Esophagus muscularis mucosa (tissue), 4 donors: ENCODE measurements around the gene CYP2S1. TPM values are rescaled to one million over a fixed set of nuclear protein-coding genes. Genes with fewer than 3 reads are reported as not detected.
A peak's percentile ranks its signal among the peaks of the same experiment; 100 is the strongest.

Experiments
- DNase-seq: peaks from one replicate; pipeline ENCODE4 v3.0.0-alpha.2; 2017; ENCODE audit errors: extremely low spot score
- H3K27ac ChIP-seq, 4 donors: fragments of 200-600 bp; sonication (generic); replicated peaks in 1 of 4; 1 replicate in 3 of 4; 2 replicates in 1 of 4; pipeline ENCODE4 v1.5.1; 2016 to 2019; ENCODE audit warnings: mild to moderate bottlenecking in 1 of 4
- H3K27me3 ChIP-seq, 4 donors: fragments of 200-600 bp; sonication (generic); one replicate each; pipeline versions ENCODE4 v1.5.1 to v1.6.0; 2016 to 2019
- H3K36me3 ChIP-seq, 4 donors: fragments of 200-600 bp; sonication (generic); one replicate each; pipeline ENCODE4 v1.5.1; 2016 to 2019
- H3K4me1 ChIP-seq, 4 donors: fragments of 200-600 bp; sonication (generic); one replicate each; pipeline ENCODE4 v1.5.1; 2016 to 2019
- H3K4me3 ChIP-seq, 4 donors: fragments of 200-600 bp; sonication (generic); 1 replicate in 2 of 4; 2 replicates in 2 of 4; pipeline ENCODE4 v1.5.1; 2016 to 2019; ENCODE audit warnings: mild to moderate bottlenecking in 4 of 4, moderate library complexity in 1 of 4
- H3K9me3 ChIP-seq, 4 donors: fragments of 200-600 bp; sonication (generic); 1 replicate in 3 of 4; 2 replicates in 1 of 4; pipeline ENCODE4 v1.5.1; 2016 to 2019
- EP300 ChIP-seq: sonication (generic); formaldehyde crosslinking; IDR thresholded peaks from one replicate; pipeline ENCODE4 v1.6.1; 2017; ENCODE audit warnings: antibody characterized with exemption
- POLR2A ChIP-seq: fragments of 450-650 bp; IDR thresholded peaks from one replicate; pipeline ENCODE4 v1.6.1; 2017; ENCODE audit warnings: antibody characterized with exemption, moderate library complexity, mild to moderate bottlenecking, low read depth
- POLR2AphosphoS5 ChIP-seq, 2 donors: sonication (generic); formaldehyde crosslinking; IDR thresholded peaks; one replicate each; pipeline ENCODE4 v1.6.1; 2017; ENCODE audit warnings: antibody characterized with exemption in 2 of 2
- WGBS: methylation state at CpG from one replicate; pipeline ENCODE4 v1.1.5; 2018; 5-methylcytosine and 5-hydroxymethylcytosine counted together
- intact Hi-C: fragments of 100-400 bp; cut with DNase I; formaldehyde crosslinking; loops from one replicate; pipeline ENCODE4 v1.15.1; 2023
- total RNA-seq, 4 donors: library from RNA; depleted of rRNA; stranded (reverse); fragments of >200 nt; gene quantifications; one replicate each; pipeline versions ENCODE4 v1.1.0 to v1.2.1, GENCODE V29; 2016
- TF ChIP-seq, protein P1 (sequence below), 3 experiments: fragments of 200-600 bp in 2 of 3; fragments of 450-650 bp in 1 of 3; sonication (generic) in 2 of 3; IDR thresholded peaks; one replicate each; pipeline ENCODE4 v1.5.1; 2017 to 2019; ENCODE audit warnings: antibody characterized with exemption in 3 of 3, mild to moderate bottlenecking in 2 of 3, moderate library complexity in 1 of 3

The CYP2S1 gene
- total RNA-seq, 4 donors from 2014 or later: 1.7 to 3.0 (median 2.3) TPM

DNA sequence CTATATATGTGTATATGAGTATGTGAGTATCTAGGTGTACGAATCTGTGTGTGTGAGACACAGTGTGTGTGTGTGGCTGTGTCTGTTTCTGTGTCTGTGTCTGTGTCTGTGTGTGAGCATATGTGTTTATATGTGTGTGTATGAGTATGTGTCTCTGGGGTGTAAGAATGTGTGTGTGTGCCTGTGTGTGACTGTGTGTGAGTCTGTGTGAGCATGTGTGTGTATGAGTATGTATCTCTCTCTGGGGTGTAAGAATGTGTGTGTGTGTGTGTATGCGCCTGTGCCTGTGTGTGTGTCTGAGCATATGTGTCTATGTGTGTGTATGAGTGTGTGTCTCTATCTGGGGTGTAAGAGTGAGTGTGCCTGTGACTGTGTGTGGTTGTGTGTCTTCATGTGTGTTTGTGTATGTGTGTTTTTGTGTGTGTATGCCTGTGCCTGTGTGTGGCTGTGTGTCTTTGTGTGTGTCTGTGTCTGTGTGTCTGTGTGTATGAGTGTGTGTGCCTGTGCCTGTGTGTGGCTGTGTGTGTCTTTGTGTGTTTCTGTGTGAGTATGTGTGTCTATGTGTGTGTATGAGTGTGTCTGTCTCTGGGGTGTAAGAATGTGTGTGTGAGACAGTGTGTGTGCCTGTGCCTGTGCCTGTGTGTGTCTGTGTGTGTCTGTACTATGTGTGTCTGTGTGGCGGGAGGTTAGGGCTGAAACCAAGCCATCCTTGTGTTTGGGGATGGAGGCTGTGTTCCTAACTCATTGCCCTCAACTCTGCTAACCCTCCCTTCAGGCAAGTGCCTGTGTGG, 37.2 kb downstream of the CYP2S1 start:
- intact Hi-C loops: no loop called here
- Histone ChIP-seq H3K9me3 (no peaks in the 10 kb centered on the region), H3K27me3 (no peaks in the 10 kb centered on the region), H3K27ac (no peak overlapping the region), H3K4me3 (no peak overlapping the region), H3K36me3 (peaks cover 14 to 47% (median 30%) of the 10 kb centered on the region in 4 donors), H3K4me1 (peaks cover 9 to 35% (median 31%) of the 10 kb centered on the region in 4 donors)
- TF ChIP-seq POLR2A: no peak
- TF ChIP-seq POLR2AphosphoS5 (IDR thresholded peaks at IDR 0.05): no peak
- TF ChIP-seq, protein P1, sequence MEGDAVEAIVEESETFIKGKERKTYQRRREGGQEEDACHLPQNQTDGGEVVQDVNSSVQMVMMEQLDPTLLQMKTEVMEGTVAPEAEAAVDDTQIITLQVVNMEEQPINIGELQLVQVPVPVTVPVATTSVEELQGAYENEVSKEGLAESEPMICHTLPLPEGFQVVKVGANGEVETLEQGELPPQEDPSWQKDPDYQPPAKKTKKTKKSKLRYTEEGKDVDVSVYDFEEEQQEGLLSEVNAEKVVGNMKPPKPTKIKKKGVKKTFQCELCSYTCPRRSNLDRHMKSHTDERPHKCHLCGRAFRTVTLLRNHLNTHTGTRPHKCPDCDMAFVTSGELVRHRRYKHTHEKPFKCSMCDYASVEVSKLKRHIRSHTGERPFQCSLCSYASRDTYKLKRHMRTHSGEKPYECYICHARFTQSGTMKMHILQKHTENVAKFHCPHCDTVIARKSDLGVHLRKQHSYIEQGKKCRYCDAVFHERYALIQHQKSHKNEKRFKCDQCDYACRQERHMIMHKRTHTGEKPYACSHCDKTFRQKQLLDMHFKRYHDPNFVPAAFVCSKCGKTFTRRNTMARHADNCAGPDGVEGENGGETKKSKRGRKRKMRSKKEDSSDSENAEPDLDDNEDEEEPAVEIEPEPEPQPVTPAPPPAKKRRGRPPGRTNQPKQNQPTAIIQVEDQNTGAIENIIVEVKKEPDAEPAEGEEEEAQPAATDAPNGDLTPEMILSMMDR (IDR thresholded peaks at IDR 0.05): no peak
- TF ChIP-seq EP300: no peak
- WGBS: 86% methylated on average over 3 of the region's 3 CpGs
- no peak for DNase-seq

DNA sequence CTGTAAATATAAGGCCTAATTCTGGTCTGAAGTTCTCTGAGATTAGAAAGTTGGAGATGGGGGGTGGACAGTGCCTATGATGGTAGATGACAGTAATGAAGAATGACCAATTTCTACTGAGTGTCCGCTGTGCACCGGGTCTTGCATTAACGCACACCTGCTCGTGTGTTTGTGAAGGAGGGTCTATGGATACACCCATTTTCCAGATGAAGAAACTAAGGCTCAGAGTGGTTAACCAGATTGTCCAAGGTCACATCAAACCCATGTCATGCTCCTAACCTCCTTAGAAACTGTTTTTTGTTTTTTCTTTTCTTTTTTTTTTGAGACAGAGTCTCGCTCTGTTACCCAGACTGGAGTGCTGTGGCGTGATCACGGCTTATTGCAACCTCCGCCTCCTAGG, 39.7 kb downstream of the CYP2S1 start:
- H3K36me3 ChIP-seq: peaks cover 14 to 71% (median 40%) of the 10 kb centered on the region in 4 donors
- 87% methylated on average over 8 of the region's 8 CpGs for WGBS
- intact Hi-C loops: no loop called here

GRCh38 chr19:41233748-41234240, 40.8 kb downstream of the CYP2S1 start:
- 77% methylated on average over 4 of the region's 4 CpGs for WGBS
- no peak for DNase-seq
- intact Hi-C loops: no loop called here
- peaks cover 23 to 82% (median 51%) of the 10 kb centered on the region in 4 donors for H3K36me3 ChIP-seq
- H3K4me3 ChIP-seq: no peak overlapping the region
- H3K27ac ChIP-seq: no peak overlapping the region
- TF ChIP-seq POLR2AphosphoS5 (IDR thresholded peaks at IDR 0.05): no peak
- TF ChIP-seq, protein P1 (IDR thresholded peaks at IDR 0.05): no peak
- no peak for TF ChIP-seq EP300
- no peak for TF ChIP-seq POLR2A
- peaks cover 0 to 9% (median 6%) of the 10 kb centered on the region in 4 donors for H3K4me1 ChIP-seq
- no peaks in the 10 kb centered on the region for H3K27me3 ChIP-seq
- H3K9me3 ChIP-seq: no peaks in the 10 kb centered on the region

More for the DNA sequence above, 39.7 kb downstream of the CYP2S1 start:
- Histone ChIP-seq H3K4me3 (no peak overlapping the region), H3K27ac (peak overlapping the region in 1 of 4 donors; percentile 9), H3K4me1 (peaks cover 0 to 10% (median 7%) of the 10 kb centered on the region in 4 donors), H3K9me3 (no peaks in the 10 kb centered on the region), H3K27me3 (no peaks in the 10 kb centered on the region)
- DNase-seq: no peak
- TF ChIP-seq EP300 (no peak), POLR2AphosphoS5 (IDR thresholded peaks at IDR 0.05) (no peak), POLR2A (no peak)

GRCh38 chr19:41234512-41235168, 41.6 kb downstream of the CYP2S1 start:
- DNase-seq: no peak
- 76% methylated on average over 5 of the region's 8 CpGs for WGBS
- Histone ChIP-seq H3K36me3 (peaks cover 30 to 91% (median 59%) of the 10 kb centered on the region in 4 donors), H3K27ac (no peak overlapping the region), H3K4me1 (peaks cover 0 to 3% (median 1%) of the 10 kb centered on the region in 4 donors), H3K27me3 (no peaks in the 10 kb centered on the region), H3K9me3 (no peaks in the 10 kb centered on the region), H3K4me3 (no peak overlapping the region)
- TF ChIP-seq, protein P1 (IDR thresholded peaks at IDR 0.05): no peak
- intact Hi-C loops: no loop called here

DNA sequence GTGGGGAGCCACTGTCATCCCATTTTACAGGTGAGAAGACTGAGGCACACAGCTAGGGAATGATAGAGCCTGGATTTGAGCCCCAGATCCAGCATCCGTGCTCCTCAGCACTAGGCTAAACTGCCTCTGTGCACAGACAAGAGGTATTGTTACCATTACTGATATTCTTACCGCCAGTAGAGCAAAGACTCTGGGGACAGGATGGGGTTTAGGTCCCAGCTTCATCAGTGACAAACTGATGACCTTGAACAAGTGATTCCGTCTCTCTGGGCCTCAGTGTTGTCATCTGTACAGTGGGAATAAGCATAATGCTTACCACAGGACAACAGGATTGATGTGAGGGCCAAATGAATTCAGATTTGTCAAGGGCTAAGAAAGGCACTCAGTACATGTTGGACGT, 42.5 kb downstream of the CYP2S1 start:
- no peak overlapping the region for H3K4me3 ChIP-seq
- no peaks in the 10 kb centered on the region for H3K4me1 ChIP-seq
- no peaks in the 10 kb centered on the region for H3K9me3 ChIP-seq
- 85% methylated on average over 4 of the region's 4 CpGs for WGBS
- TF ChIP-seq EP300 (no peak), POLR2AphosphoS5 (IDR thresholded peaks at IDR 0.05) (no peak), POLR2A (no peak)
- TF ChIP-seq, protein P1 (IDR thresholded peaks at IDR 0.05): no peak
- intact Hi-C loops: no loop called here
- no peak overlapping the region for H3K27ac ChIP-seq
- no peaks in the 10 kb centered on the region for H3K27me3 ChIP-seq
- DNase-seq: no peak
- H3K36me3 ChIP-seq: peaks cover 37 to 99% (median 67%) of the 10 kb centered on the region in 4 donors
